ENCODE results near the gene LGALS3BP.

LGALS3BP gene

DNA sequence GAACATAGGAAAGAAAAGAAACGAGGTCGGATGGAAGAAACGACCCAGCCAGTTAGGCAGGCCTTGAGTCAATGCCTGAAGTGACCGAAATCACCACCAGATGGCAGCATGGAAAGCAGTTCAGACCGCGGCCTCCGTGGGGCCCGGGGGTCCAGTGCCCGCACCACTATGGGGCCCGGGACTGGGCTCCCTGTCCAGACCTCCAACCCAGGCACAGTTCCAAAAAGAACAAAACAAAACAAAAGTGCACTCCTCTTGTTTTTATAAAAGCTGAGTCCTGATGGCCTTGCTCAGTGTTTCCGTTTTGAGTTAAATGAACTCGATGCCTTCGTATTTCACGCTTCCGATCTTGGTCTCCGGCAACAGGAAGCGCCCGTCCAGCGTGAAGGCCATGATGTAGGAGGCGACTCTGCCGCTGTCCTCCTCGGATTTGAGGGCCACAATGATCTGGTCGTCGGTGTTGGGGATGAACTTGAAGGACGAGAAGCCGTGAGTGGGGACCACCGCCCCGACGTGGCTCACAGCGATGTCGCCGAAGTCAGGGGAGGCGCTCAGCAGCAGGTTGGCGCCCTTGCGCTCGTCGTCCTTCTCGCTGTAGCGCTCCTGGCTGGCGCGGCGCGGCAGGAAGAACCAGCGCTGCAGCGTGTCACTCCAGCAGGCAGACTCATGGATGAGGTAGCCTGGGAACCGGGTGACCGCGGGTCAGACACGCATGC is 13.7 kb upstream of the LGALS3BP start:
- no peak overlapping the region for H3K4me3 ChIP-seq (ENCODE audit: low read depth, low read length)
- DNase-seq (ENCODE audit: low read depth) = no peak

DNA sequence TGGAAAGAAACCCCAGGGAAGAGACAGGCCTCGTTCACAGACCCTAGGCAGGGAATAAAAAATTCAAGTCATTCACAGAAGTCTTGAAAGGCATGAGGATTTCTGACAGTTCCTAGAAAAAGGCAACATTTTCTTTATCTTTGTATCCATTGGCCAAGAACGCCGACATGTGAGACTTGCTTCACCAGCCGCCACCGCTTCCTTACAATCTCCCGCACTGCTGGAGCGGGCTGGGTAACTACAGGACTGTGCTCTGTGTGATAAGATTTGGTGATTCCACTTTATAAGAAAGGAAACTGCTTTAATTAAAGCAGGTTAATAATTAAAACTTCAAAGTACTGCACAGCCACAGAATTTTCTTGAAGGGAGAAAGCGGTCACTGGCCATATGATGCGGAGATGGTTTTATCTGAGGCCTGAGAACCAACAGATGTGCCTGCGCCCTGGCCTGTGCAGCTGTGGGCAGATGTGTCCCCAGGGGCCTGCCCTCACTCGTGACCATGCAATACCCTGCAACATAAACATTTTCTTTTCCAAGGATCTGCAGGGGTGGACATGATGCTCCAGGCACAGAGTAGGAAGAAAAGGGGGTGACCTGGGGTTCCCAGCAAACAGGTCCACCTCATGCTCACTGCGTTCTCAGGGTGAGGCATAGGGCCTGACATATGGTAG is 13.0 kb upstream of the LGALS3BP start:
- H3K4me3 ChIP-seq (ENCODE audit: low read depth, low read length) = no peak overlapping the region
- DNase-seq (ENCODE audit: low read depth) = no peak
- TF ChIP-seq, protein P1, sequence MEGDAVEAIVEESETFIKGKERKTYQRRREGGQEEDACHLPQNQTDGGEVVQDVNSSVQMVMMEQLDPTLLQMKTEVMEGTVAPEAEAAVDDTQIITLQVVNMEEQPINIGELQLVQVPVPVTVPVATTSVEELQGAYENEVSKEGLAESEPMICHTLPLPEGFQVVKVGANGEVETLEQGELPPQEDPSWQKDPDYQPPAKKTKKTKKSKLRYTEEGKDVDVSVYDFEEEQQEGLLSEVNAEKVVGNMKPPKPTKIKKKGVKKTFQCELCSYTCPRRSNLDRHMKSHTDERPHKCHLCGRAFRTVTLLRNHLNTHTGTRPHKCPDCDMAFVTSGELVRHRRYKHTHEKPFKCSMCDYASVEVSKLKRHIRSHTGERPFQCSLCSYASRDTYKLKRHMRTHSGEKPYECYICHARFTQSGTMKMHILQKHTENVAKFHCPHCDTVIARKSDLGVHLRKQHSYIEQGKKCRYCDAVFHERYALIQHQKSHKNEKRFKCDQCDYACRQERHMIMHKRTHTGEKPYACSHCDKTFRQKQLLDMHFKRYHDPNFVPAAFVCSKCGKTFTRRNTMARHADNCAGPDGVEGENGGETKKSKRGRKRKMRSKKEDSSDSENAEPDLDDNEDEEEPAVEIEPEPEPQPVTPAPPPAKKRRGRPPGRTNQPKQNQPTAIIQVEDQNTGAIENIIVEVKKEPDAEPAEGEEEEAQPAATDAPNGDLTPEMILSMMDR (IDR thresholded peaks at IDR 0.05; ENCODE audit: control insufficient read depth, extremely low read depth, insufficient read depth) = no peak

More for the DNA sequence above, 13.7 kb upstream of the LGALS3BP start:
- TF ChIP-seq, protein P1 (IDR thresholded peaks at IDR 0.05; ENCODE audit: control insufficient read depth, extremely low read depth, insufficient read depth) = peak; percentile 71

DNA sequence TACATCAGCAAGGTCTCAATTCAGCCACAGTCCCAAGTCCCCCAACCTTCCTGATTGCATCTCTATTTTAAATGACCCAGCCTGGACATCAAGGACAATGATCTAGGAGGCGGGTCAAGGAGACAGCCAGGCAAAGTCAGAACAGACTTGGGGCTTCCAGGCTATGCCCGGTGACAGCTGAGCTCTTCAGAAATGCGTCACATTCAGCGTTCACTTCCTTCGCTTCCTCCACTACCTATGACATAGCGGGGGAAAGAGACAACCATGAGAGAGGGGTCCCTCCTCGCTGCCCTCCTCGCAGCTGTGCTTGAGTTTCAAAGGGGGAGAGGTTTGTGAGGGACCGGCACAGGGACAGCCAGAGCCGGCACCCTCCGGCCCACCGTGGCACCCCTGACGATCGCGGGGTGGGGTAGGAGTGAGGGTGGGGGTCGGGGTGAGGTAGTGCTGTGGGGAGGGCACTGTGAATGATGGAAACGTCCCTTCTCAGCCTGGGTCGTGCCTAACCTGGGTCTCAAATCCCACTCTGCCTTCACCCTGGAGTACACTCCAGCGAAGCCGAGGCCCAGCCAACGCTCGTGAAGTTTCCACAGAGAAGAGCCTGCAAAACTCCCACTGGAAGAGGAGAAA is 12.3 kb upstream of the LGALS3BP start:
- no peak for DNase-seq (ENCODE audit: low read depth)
- TF ChIP-seq, protein P1 (IDR thresholded peaks at IDR 0.05; ENCODE audit: control insufficient read depth, extremely low read depth, insufficient read depth) = no peak
- H3K4me3 ChIP-seq (ENCODE audit: low read depth, low read length) = no peak overlapping the region

DNA sequence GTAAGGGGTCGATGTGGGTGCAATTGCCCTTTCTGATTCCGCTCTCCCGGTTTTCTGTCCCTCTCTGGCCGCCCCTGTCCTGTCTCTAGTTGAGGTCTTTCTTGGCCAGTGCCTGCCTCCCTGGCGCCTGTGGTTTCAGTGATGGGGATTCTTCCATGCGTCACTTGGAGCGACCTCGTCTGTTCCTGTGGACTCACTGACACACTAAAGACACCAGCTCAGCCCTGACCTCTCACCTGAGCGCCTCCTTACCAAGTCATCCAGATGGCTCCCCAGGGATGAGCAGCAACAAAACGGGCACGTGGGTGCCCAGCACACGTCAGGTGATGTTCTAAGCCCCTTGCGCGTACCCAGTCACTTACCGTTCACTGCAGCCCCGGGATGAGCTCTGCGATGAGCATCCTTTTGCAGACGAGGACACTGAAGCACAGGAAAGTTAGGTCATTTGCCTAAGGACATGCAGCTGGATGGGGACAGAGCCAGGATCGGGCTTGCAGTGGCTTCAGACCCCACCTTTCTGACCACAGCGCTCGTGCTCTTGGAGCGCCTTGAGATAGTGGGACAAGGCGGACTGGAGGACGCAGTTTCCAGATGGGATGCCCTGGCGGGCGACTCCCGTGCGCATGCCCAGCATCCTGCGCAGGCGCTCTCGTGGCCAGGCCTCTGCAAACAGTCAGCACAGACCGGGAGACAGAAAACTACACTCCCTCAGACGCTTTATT is 11.5 kb upstream of the LGALS3BP start:
- TF ChIP-seq, protein P1 (IDR thresholded peaks at IDR 0.05; ENCODE audit: control insufficient read depth, extremely low read depth, insufficient read depth) = no peak
- H3K4me3 ChIP-seq (ENCODE audit: low read depth, low read length) = no peak overlapping the region
- DNase-seq (ENCODE audit: low read depth) = no peak

DNA sequence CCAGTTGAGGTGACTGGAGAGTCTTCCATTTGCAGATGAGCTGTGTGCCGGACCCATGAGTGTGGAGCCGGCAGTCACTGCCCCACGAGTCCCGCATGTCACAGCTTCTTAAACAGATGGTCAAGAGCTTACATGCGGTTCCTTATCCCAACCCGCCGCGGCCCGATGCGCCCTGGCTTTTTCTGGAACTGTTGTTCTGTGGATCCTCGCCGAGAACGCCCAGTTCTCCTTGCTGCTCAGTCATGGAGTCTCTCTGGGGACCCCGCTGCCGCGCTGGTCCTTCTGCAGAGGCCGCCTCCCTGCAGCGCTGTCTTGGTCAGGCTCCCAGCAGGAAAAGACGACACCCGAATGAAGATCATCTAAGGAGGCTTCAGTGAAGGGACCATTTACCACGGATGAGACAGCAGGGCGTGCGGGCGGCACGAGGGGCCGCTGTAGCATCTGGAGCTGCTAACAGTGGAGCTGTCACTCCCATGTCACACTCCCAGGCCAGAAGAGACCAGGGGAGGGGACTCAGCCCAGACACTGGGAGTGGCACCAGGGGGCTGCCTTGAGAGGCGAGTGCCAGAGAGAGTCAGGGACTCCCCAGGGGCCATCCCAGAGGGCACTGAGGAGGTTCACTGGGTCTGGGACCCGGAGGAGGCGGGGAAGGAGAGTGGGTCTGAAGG is 10.8 kb upstream of the LGALS3BP start:
- TF ChIP-seq, protein P1 (IDR thresholded peaks at IDR 0.05; ENCODE audit: control insufficient read depth, extremely low read depth, insufficient read depth) = no peak
- no peak overlapping the region for H3K4me3 ChIP-seq (ENCODE audit: low read depth, low read length)
- no peak for DNase-seq (ENCODE audit: low read depth)

DNA sequence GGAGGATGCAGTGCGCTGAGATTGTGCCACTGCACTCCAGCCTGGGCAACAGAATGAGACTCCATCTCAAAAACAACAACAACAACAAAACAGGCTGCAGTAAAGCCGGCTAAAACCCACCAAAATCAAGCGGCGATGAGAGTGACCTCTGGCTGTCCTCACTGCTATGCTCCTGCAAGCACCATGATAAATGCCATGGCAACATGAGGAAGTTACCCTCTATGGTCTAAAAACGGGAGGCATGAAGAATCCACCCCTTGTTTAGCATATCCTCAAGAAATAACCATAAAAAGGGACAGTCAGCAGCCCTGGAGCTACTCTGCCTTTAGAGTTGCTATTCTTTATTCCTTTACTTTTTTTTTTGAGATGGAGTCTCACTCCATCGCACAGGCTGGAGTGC is 8.4 kb upstream of the LGALS3BP start:
- no peak for DNase-seq (ENCODE audit: low read depth)
- no peak overlapping the region for H3K4me3 ChIP-seq (ENCODE audit: low read depth, low read length)
- TF ChIP-seq, protein P1 (IDR thresholded peaks at IDR 0.05; ENCODE audit: control insufficient read depth, extremely low read depth, insufficient read depth) = no peak

Measured in LNCaP clone FGC (cell line).